GM18907 (cell line): ENCODE results near the gene NHLRC1.

Source experiments
- ATAC-seq: cut with Tn5 transposase; IDR thresholded peaks from one replicate; pipeline ENCODE4 v1.9.1; 2021; ENCODE audit warnings: mild to moderate bottlenecking, moderate library complexity; ENCODE audit not compliant: unreplicated experiment

Gene NHLRC1

GRCh38 chr6:18088419-18089296 is 33.8 kb downstream of the NHLRC1 start:
- ATAC-seq = no peak

GRCh38 chr6:18087396-18088165 is 34.9 kb downstream of the NHLRC1 start:
- ATAC-seq = no peak

GRCh38 chr6:18081025-18081668 is 41.3 kb downstream of the NHLRC1 start:
- no peak for ATAC-seq

GRCh38 chr6:18080544-18080943 is 41.9 kb downstream of the NHLRC1 start:
- ATAC-seq = no peak

- ATAC-seq = no peak
Measured at GRCh38 chr6:18078866-18079265, 43.6 kb downstream of the NHLRC1 start.

GRCh38 chr6:18076231-18076630 is 46.2 kb downstream of the NHLRC1 start:
- ATAC-seq = no peak

GRCh38 chr6:18072841-18073240 is 49.6 kb downstream of the NHLRC1 start:
- ATAC-seq = no peak

GRCh38 chr6:18070486-18070885 is 52.0 kb downstream of the NHLRC1 start:
- ATAC-seq = no peak
